Measurements from ENCODE around the gene ZFYVE21.

Gene ZFYVE21

GRCh38 chr14:103734081-103734888 lies 18.7 kb downstream of the ZFYVE21 start:
- H3K4me3 ChIP-seq (replicated peaks; ENCODE audit: low read depth, low read length) = no peak overlapping the region
- TF ChIP-seq CTCF (IDR thresholded peaks at IDR 0.05; ENCODE audit: low read depth, low read length, missing control alignments) = no peak
- no peak for DNase-seq (ENCODE audit: extremely low read depth, low read depth)

GRCh38 chr14:103735022-103735421 lies 19.4 kb downstream of the ZFYVE21 start:
- no peak overlapping the region for H3K4me3 ChIP-seq (replicated peaks; ENCODE audit: low read depth, low read length)
- no peak for DNase-seq (ENCODE audit: extremely low read depth, low read depth)
- no peak for TF ChIP-seq CTCF (IDR thresholded peaks at IDR 0.05; ENCODE audit: low read depth, low read length, missing control alignments)

GRCh38 chr14:103735439-103735814 lies 19.8 kb downstream of the ZFYVE21 start:
- no peak for DNase-seq (ENCODE audit: extremely low read depth, low read depth)
- no peak for TF ChIP-seq CTCF (IDR thresholded peaks at IDR 0.05; ENCODE audit: low read depth, low read length, missing control alignments)
- no peak overlapping the region for H3K4me3 ChIP-seq (replicated peaks; ENCODE audit: low read depth, low read length)

- no peak for DNase-seq (ENCODE audit: extremely low read depth, low read depth)
- no peak for TF ChIP-seq CTCF (IDR thresholded peaks at IDR 0.05; ENCODE audit: low read depth, low read length, missing control alignments)
Observed at GRCh38 chr14:103735815-103736545, 20.4 kb downstream of the ZFYVE21 start.

GRCh38 chr14:103736546-103737431 lies 21.2 kb downstream of the ZFYVE21 start:
- DNase-seq (ENCODE audit: extremely low read depth, low read depth) = no peak
- TF ChIP-seq CTCF (IDR thresholded peaks at IDR 0.05; ENCODE audit: low read depth, low read length, missing control alignments) = no peak

More at GRCh38 chr14:103735815-103736545, 20.4 kb downstream of the ZFYVE21 start:
- no peak overlapping the region for H3K4me3 ChIP-seq (replicated peaks; ENCODE audit: low read depth, low read length)

GRCh38 chr14:103737432-103738045 lies 21.9 kb downstream of the ZFYVE21 start:
- no peak overlapping the region for H3K4me3 ChIP-seq (replicated peaks; ENCODE audit: low read depth, low read length)
- no peak for TF ChIP-seq CTCF (IDR thresholded peaks at IDR 0.05; ENCODE audit: low read depth, low read length, missing control alignments)

More at GRCh38 chr14:103736546-103737431, 21.2 kb downstream of the ZFYVE21 start:
- no peak overlapping the region for H3K4me3 ChIP-seq (replicated peaks; ENCODE audit: low read depth, low read length)

More at GRCh38 chr14:103737432-103738045, 21.9 kb downstream of the ZFYVE21 start:
- no peak for DNase-seq (ENCODE audit: extremely low read depth, low read depth)
